Epithelial cell of prostate (primary cell): ENCODE measurements around the gene NOC2L.
"Not testable (repeated sequence)": the region's sequence is repeated elsewhere in the genome, so short reads cannot be mapped to it uniquely, and the experiment has no call there.

ENCODE experiments used
- DNase-seq: peaks from one replicate; pipeline ENCODE4 v3.0.0-alpha.2; 2011; ENCODE audit warnings: low read depth, low spot score
- H3K27ac ChIP-seq: fragments of 450-650 bp; 2 replicates; pipeline ENCODE4 v1.5.1; 2017; ENCODE audit warnings: mild to moderate bottlenecking

The NOC2L gene

DNA sequence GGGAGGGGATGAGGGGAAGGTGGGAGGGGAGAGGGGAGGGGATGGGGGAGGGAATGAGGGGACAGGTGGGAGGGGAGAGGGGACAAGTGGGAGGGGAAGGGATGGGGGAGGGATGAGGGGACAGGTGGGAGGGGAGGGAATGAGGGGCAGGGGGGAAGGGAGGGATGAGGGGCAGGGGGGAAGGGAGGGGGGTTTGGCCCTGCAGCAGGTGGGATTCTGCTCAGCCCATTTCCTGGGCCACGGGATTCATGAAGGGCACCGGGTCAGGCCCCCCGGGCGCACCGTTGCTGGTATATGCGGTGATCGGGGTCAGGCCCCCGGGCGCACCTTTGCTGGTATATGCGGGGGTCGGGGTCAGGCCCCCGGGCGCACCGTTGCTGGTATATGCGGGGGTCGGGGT is 50.4 kb downstream of the NOC2L start:
- no peak overlapping the region for H3K27ac ChIP-seq
- no peak for DNase-seq

DNA sequence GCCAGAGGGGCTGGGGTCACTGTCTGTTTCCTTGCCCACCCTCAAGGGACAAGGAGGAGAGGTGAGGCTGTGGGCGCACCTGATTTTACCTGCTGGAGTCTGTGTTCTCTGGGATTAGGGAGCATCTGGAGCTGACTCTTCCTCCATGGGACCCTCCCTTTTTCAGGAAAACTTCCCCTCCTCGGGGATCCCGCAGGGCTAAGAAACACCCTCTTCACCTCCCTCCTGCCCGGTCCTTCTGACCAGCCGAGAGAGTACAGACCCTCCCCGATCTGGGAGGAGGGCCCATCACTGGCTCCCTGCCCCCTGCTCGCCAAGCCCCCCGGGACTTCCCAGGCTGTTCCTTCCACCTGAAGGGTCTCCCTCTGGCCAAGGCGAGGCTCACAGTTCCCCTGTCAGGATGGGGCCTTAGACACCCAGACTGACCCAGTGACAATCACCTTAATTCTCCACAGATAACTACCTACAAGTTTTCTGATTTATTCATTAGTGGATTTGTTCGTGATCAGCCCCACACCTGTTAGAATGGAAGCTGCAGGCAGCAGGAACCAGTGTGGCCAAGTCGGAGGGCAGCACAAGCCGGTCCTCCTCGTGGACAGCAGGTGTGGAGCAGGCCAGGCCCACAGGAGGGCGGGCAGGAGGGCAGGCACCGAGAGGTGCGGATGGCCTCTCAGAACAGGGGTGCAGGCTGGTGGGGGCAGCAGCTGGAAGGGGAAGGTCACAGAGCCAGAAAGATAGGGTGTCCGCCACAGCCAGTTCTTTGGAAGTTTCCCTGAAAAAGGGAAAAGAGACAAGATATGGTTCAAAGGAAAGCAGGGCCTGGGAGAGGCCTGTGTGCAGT is 51.2 kb downstream of the NOC2L start:
- DNase-seq = no peak
- H3K27ac ChIP-seq = no peak overlapping the region

DNA sequence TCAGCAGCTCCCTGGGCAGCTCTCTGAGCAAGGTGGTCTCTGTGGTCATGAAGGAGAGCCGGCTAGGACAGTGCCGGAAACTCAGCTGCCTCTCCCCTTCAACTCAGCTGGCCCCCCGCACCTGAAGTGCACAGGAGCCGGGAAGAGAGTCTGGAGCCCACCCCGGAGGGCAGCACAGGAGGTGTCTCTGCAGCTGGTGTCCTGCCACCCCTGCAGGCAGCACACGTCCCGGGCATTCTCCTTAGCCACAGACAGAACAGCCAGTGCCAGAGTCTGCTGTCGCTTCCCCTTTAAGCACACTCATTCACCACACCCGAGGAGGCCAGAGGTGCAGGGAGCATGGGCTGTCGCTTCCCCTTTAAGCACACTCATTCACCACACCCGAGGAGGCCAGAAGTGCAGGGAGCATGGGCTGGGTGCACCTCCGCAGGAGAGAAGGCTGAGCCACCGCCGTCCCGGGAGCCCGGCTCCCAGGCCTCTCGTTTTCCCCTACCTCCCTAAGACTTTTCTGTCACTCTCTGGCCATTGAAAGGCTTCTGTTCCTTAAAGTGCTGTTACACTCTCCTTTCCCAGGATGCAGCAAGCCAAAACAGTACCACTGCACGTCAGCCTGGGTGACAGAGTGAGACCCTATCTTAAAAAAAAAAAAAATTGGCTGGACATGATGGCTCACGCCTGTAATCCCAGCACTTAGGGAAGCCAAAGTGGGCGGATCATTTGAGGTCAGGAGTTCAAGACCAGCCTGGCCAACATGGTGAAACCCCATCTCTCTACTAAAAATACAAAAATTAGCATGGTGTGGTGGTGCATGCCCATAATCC is 52.2 kb downstream of the NOC2L start:
- H3K27ac ChIP-seq = no peak overlapping the region
- no peak for DNase-seq

DNA sequence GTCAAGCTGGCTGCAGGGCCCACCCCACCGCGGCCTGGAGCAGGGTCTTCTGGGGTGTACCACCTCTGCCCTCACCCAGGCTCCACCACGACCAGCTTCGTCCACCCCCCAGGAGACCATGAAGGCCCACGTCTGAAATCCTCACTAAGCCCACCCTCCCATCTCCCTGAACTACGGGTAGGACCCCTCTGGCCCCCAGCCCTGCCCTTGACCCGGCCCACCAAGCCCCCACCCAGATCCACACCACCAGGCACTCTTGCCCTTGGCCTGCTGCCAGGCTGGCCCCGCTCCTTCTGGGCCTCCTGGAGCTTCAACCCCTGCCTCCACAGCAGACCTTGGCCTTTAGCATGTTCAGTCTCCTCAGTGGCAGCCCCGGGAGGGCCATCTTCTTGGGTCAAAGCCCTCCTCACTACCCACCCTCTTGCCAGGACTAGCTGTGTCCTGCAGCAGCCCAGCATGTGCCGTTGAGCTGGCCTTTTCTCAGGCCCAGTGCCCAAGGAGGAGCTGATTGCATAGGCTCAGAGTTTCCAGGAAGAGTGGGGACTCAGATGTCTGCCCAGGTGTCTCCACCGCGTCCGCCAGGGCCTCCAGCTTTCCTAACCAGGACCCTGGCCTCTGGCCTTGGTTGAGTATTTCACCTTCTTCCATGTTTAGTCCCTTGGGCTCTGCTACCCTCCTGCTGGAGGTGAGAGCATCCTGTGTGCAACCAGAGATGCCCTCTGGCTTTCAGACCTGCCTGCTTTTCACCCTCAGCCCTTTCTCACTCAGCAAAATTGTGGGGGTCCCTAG is 53.1 kb downstream of the NOC2L start:
- no peak overlapping the region for H3K27ac ChIP-seq
- DNase-seq = no peak

DNA sequence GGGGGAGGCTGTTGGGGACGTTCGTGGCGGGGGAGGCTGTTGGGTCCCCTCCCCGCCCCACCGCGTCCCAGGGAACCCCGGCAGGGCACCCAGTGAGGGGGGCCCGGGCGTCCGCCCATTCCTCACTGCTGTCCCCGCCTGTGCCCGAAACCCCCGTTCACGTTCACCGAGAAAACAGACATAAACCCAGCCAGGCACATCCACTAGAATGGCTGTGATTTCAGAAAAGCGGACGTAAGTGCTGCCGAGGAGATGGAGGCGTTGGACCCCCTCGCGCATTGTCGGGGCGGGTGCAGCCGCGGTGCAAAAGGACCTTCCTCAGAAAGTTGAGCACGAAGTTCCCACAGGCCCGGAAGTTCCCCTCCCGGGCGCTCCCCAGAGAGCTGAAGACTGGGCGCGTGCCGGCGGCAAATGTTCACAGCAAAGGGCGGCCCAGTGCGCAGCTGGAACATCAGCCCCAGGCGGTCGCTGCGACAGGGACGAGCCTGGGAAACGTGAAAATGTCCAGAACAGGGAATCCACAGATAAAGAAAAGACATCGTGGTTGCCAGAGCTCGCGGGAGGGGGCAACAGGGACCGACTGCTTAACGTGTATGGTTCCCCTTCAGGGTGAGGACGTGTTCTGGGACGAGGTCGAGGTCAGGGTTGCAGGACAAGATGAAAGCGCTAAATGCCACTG is 53.8 kb downstream of the NOC2L start:
- no peak for DNase-seq
- no peak overlapping the region for H3K27ac ChIP-seq

DNA sequence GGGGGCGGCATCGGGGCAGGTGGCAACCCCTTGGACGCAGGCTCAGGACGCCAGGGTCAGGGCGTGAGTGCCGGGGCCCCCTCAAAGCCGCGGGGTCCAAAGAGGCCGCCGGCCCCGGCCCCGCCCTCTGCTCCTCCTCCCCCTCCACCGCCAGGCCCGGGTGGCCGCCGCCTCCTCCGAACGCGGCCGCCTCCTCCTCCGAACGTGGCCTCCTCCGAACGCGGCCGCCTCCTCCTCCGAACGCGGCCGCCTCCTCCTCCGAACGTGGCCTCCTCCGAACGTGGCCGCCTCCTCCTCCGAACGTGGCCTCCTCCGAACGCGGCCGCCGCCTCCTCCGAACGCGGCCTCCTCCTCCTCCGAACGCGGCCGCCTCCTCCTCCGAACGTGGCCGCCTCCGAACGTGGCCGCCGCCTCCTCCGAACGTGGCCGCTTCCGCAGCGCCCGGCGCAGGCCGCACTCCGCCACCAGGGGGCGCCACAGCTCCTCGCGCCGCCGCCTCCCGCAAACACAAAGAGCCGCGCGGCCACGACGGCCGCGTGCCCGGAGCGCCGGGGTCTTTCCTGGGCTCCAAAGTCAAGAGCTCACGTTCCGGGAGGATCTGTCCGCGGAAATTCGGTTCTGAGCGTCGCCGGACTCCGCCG is 54.6 kb downstream of the NOC2L start:
- DNase-seq = no peak
- no peak overlapping the region for H3K27ac ChIP-seq

DNA sequence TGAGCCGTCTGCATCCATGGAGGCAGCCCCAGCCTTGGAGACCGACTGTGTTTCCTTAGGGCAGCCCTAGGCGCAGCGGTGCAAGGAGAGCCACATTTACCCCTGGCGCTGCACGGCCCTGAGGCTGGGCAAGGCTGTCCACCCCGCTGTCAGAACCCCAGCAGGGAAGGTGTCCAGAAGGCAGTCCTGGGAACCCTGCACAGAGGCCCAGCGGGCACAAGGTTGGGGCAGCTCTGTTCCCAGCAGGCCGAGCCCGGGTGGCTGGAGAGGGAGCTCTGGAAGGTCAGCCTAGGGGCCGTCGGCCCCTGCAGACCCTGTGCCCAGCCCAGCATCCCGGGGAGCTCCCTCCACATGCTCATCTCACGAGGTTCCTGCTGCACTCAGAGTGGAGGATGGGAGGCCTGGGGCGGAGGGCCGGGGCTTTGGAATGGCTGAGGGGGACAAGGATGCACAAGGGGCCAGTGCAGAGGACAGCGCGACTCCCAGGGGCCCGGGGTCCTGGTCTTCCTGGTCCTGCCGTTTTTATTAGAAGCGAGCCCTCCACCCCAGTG is 55.3 kb downstream of the NOC2L start:
- no peak for DNase-seq
- no peak overlapping the region for H3K27ac ChIP-seq

DNA sequence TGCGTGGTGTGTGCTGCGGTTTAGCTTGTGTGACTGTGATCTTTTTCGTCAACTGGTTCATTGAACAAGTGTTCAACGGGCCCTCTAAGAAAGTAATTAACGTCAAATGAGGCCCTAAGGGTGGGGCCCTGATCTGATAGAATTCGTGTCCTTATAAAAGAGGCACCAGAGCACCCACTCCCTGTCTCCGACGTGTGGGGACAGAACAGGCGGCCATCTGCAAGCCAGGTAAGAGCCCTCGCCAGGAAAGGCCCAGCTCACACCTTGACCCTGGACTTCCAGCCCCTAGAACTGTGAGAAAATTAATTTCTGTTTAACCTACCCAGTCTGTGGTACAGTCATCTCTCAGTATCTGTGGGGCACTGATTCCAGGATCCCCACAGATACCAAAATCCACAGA is 55.8 kb downstream of the NOC2L start:
- no peak for DNase-seq
- no peak overlapping the region for H3K27ac ChIP-seq

DNA sequence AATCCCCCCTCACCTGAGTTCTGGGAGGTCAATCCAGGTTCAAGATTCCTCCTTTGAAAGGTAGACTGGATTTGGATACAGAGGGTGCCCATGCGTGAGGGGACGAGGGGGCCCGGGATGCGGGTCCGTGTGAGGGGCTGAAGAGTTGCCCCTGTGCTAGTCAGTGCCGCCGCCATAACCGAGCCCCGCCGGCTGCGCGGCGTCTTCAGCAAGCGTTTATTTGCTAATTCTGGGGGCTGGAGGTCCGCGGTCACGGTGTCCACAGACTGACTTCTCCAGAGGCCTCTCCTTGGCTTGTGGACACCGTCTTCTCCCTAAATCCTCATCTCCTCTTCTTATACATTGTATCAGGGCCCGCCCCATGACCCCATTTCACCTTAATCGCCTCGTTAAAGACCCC is 56.3 kb downstream of the NOC2L start:
- no peak overlapping the region for H3K27ac ChIP-seq
- no peak for DNase-seq

DNA sequence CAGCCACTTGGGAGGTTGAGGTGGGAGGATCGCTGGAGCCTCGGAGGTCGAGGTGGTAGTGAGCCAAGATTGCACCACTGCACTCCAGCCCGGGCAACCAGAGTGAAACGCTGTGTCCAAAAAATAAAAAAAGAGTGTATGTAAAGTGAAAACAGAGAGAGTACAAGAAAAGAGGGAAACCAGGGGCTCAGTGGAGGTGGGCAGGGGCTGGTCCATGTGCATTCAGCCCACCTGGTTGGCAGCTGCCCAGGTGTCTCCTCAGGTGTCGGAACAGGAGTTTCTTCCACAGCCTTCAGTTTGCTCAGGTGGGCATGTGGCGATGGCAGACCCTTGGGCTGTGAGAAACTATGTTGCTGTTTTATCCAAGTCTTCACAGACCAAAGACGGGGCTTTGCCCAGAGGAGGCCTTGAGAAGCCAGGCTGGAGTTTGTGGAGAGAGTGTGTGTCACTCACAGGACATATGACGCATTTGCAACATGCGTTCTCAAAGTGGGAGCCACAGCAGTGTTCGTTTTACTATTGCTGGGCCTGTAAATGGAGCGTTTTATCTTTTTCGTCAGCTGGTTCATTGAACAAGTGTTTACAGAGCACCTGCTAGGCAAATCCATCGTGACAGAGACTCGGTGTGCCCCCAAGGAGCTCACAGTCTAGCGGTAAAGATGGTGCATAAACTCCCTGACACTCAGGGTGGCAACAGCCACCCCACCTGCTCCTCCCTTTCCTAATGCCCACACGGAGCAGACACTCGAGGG is 57.8 kb downstream of the NOC2L start:
- no peak overlapping the region for H3K27ac ChIP-seq
- no peak for DNase-seq

DNA sequence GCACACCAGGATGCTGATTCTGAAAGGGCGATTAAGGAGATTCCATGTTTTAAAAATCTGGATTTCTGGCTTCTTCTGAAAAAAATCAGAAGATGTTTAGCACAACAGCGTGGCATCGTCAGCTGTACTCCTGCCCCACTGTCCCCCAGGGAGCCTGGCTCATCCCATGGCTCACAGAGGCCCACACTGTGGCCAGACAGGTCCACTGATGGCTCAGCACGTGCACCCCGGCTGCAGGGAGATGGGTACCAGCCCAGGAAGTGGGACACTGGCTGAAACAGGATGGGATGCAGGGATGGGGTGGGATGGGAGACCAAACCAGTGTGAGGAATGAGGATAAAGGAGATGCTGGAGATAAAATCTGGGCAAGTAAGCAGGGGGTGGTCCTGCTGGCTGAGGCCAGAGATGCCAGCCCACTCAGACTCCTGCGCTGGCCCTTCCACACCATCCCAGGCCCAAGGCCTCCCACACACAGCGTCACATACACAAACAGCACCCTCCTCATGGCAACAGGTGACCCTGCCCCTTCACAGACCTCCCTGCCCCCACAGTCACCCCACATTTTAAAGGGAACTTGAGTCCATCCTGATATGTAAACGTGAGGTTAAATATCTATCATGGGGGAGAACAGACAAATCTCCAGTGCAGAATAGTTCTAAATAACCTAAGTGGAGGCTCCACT is 59.3 kb downstream of the NOC2L start:
- H3K27ac ChIP-seq = no peak overlapping the region
- DNase-seq = no peak

DNA sequence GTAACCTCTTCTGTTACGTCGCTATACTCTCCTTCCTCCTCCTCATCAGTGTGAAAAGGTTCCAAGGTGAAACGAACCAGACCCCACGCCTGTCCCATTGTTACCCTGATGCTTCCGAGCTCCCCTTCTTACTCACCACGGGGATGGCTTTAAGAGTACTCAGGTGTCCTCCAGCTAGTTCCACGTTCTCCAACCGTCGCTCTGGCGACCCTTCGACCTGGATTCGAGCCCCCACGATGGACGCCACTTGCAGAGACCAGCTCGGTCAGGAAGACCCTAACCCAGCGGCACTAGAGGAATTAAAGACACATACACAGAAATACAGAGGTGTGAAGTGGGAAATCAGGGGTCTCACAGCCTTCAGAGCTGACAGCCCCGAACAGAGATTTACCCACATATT is 61.1 kb downstream of the NOC2L start:
- H3K27ac ChIP-seq, DNase-seq: not testable (repeated sequence)

DNA sequence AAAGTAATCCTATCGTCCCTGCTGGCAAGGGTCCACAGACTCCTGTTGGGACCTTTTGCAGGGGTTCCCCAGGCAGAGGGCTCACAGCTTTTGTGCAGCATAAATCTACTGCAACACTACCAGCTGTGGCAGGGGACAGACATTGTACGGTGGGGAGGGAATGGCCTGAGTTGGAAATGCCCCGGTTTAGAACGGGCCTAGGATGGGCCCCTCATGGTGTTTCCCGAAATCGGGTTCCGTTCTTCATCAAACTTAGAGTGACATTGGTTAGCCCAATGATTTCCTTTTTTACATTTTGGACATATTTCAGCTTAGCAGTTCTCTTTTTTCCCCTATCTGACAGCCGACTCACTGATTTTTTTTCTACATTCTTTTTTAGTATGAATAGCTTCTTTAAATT is 61.8 kb downstream of the NOC2L start:
- no peak overlapping the region for H3K27ac ChIP-seq
- no peak for DNase-seq
